Measurements from ENCODE around the gene GRIP2. TPM values are rescaled to one million over a fixed set of nuclear protein-coding genes. Genes with fewer than 3 reads are reported as not detected.

GRIP2 gene
- total and polyA plus RNA-seq, 2 donors (not counting 3 experiments of a cell fraction or from before 2014, with no cell fraction given) = not detected

DNA sequence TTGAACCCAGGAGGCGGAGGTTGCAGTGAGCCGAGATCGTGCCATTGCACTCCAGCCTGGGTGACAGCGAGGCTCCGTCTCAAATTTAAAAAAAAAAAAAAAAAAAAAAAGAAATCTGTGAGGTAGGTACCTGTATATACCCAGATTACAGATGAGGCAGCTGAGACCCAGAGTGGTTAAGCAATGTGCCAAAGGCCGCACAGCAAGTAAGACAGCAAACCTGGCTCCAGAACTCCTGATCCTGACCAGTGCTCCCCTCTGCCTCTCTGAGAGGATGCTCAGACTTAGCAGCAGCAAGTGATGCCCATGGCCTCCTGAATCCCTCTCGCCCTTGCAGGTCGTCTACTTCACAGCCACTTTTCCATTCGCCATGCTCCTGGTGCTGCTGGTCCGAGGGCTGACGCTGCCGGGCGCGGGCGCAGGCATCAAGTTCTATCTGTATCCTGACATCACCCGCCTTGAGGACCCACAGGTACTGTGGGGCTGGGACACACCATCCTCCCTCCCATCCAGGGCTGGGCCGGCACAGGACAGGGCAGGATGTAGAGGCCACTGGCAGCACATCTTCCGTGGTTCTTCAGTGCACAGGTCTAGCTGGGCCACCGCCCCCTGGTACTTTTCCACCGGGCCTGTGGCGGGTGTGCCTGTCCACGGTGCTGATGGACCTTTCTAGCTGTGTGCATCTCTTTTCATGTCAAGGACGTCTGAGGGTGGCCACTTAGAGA lies 73.8 kb downstream of the GRIP2 start:
- POLR2A ChIA-PET = interaction anchor here (0.7 kb wide), 1 partner anchor 210 kb away, joined by 17 read pairs; no protein-coding TSS in a partner anchor
- H3K79me2 ChIP-seq (ENCODE audit: control insufficient read depth, insufficient read depth, low read length) = no peaks in the 10 kb centered on the region
- dilution Hi-C loops (cut with MboI; ENCODE audit: extremely low pct_ligation_motif_present, low sequenced_read_pairs) = no loop called here
- CTCF ChIA-PET = interaction anchor here (0.7 to 4.5 kb wide), 10 partner anchors 9 to 570 kb away, joined by 3 to 93 read pairs (median 5); partner anchors contain the start of gene SLC6A6
- no TSS peak for BruUV-seq (replicated peaks)
- H3K36me3 ChIP-seq (ENCODE audit: control insufficient read depth in 2 of 2, extremely low read depth in 1 of 2, insufficient read depth in 2 of 2, low read length in 2 of 2) = peaks cover 0 to 6% of the 10 kb centered on the region in 2 experiments
- no peak overlapping the region for H3K9ac ChIP-seq (replicated peaks; ENCODE audit: extremely low read depth, insufficient read depth, low read length)
- no peaks in the 10 kb centered on the region for H4K20me1 ChIP-seq (replicated peaks; ENCODE audit: control insufficient read depth, extremely low read depth, insufficient read depth, low read length)
- peaks cover 4% of the 10 kb centered on the region for H3K4me1 ChIP-seq (ENCODE audit: control insufficient read depth, extremely low read depth, insufficient read depth, low read length)
- H3K4me3 ChIP-seq (replicated peaks in 1 of 3; ENCODE audit: insufficient read depth in 1 of 3, low read depth in 1 of 3, low read length in 3 of 3) = no peak overlapping the region
- TF ChIP-seq GATA2 (IDR thresholded peaks at IDR 0.05; ENCODE audit: insufficient read depth, insufficient read length, low read depth, low read length) = no peak
- TF ChIP-seq MYC (IDR thresholded peaks at IDR 0.05; ENCODE audit: low read depth, low read length) = no peak
- H3K9me3 ChIP-seq (replicated peaks; ENCODE audit: control insufficient read depth, insufficient read depth, low read length) = no peaks in the 10 kb centered on the region
- no peaks in the 10 kb centered on the region for H3K9me1 ChIP-seq (replicated peaks; ENCODE audit: control insufficient read depth, extremely low read depth, insufficient read depth, low read length)
- no peaks in the 10 kb centered on the region for H3K27me3 ChIP-seq (ENCODE audit: control insufficient read depth in 2 of 2, insufficient read depth in 2 of 2, low read length in 2 of 2)
- FAIRE-seq = no peak
- no peak overlapping the region for H2AFZ ChIP-seq (ENCODE audit: low read depth, low read length)
- no peak overlapping the region for H3K4me2 ChIP-seq (ENCODE audit: insufficient read depth, low read length)
- no peak overlapping the region for H3K27ac ChIP-seq (ENCODE audit: insufficient read depth, low read depth, low read length)
- intact Hi-C loops (cut with micrococcal nuclease) = loop anchor here (10.0 kb wide), 1 partner anchor 812 kb away; no protein-coding TSS in a partner anchor
- DNase-seq (ENCODE audit: low read depth, low spot score) = no peak

GRCh38 chr3:14465425-14465824 lies 74.7 kb downstream of the GRIP2 start:
- Histone ChIP-seq H3K9ac (replicated peaks; ENCODE audit: extremely low read depth, insufficient read depth, low read length) (no peak overlapping the region), H3K9me3 (replicated peaks; ENCODE audit: control insufficient read depth, insufficient read depth, low read length) (no peaks in the 10 kb centered on the region), H3K4me2 (ENCODE audit: insufficient read depth, low read length) (no peak overlapping the region), H3K27ac (ENCODE audit: insufficient read depth, low read depth, low read length) (no peak overlapping the region), H3K36me3 (ENCODE audit: control insufficient read depth in 2 of 2, extremely low read depth in 1 of 2, insufficient read depth in 2 of 2, low read length in 2 of 2) (peaks cover 0 to 6% of the 10 kb centered on the region in 2 experiments), H2AFZ (ENCODE audit: low read depth, low read length) (no peak overlapping the region), H3K27me3 (ENCODE audit: control insufficient read depth in 2 of 2, insufficient read depth in 2 of 2, low read length in 2 of 2) (no peaks in the 10 kb centered on the region), H3K4me3 (replicated peaks in 1 of 3; ENCODE audit: insufficient read depth in 1 of 3, low read depth in 1 of 3, low read length in 3 of 3) (no peak overlapping the region), H3K9me1 (replicated peaks; ENCODE audit: control insufficient read depth, extremely low read depth, insufficient read depth, low read length) (no peaks in the 10 kb centered on the region), H3K79me2 (ENCODE audit: control insufficient read depth, insufficient read depth, low read length) (no peaks in the 10 kb centered on the region), H3K4me1 (ENCODE audit: control insufficient read depth, extremely low read depth, insufficient read depth, low read length) (peaks cover 13% of the 10 kb centered on the region), H4K20me1 (replicated peaks; ENCODE audit: control insufficient read depth, extremely low read depth, insufficient read depth, low read length) (no peaks in the 10 kb centered on the region)
- ChIA-PET CTCF (interaction anchor here (0.7 to 4.5 kb wide), 3 partner anchors 203 to 261 kb away, joined by 3 to 93 read pairs (median 37); no protein-coding TSS in a partner anchor), POLR2A (interaction anchor here (0.7 kb wide), 1 partner anchor 209 kb away, joined by 17 read pairs; no protein-coding TSS in a partner anchor)
- TF ChIP-seq, protein P1, sequence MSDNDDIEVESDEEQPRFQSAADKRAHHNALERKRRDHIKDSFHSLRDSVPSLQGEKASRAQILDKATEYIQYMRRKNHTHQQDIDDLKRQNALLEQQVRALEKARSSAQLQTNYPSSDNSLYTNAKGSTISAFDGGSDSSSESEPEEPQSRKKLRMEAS (IDR thresholded peaks at IDR 0.05; ENCODE audit: insufficient read depth, insufficient read length) = no peak
- no peak for TF ChIP-seq POLR2AphosphoS5 (IDR thresholded peaks at IDR 0.05; ENCODE audit: insufficient read depth, low read depth, low read length)
- no peak for TF ChIP-seq MYC (IDR thresholded peaks at IDR 0.05; ENCODE audit: low read depth, low read length)
- TF ChIP-seq FOS (IDR thresholded peaks at IDR 0.05; ENCODE audit: borderline replicate concordance, insufficient read depth, low read length) = no peak
- no peak for TF ChIP-seq POLR2A (IDR thresholded peaks at IDR 0.05; ENCODE audit: low read depth, low read length)
- FAIRE-seq (no peak), DNase-seq (ENCODE audit: low read depth, low spot score) (no peak)
- intact Hi-C loops (cut with micrococcal nuclease) = loop anchor here (10.0 kb wide), 1 partner anchor 811 kb away; no protein-coding TSS in a partner anchor
- dilution Hi-C loops (cut with MboI; ENCODE audit: extremely low pct_ligation_motif_present, low sequenced_read_pairs) = no loop called here
- no TSS peak for BruUV-seq (replicated peaks)

Measured in endothelial cell of umbilical vein (primary cell).